HS-27A (cell line): ENCODE measurements around the gene RNU11.
"Not testable (repeated sequence)": the region's sequence is repeated elsewhere in the genome, so short reads cannot be mapped to it uniquely, and the experiment has no call there.

Experiments used
- DNase-seq: peaks from one replicate; pipeline ENCODE4 v3.0.0-alpha.2; 2012; ENCODE audit warnings: low read depth, missing footprints

The RNU11 gene

DNA sequence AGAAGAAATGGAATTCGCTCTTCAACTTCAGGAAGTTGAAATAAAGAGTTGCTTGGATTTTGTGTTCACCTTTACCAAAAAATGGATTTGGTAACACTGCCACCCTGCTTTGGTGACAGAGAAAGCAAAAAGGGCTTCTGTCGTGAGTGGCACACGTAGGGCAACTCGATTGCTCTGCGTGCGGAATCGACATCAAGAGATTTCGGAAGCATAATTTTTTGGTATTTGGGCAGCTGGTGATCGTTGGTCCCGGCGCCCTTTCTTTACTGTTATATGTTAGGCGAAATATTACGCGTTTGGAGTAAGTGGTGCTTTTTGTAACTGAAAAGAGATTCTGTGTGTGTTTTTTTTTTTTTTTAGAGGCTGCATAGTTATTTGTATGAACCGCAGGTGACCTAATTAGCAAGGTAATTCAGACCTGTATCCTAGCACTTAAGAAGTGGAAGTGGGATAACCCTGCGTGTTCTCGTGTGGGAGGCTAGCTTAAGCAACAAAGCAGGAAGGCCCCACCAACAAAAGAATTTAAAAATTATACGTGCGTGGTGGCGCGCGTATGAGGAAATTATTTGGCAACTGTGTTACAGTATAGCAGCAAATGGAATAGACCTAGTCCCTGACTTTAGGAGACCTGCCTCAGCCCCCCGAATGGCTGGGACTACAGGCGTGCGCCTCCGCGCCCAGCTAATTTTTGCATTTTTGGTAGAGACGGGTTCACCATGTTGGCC, at the start of gene RNU11:
Gene RNU11 (plus strand): TSS at position 127 of the 725 bp plus-strand sequence.
- DNase-seq = peak; percentile 99

DNA sequence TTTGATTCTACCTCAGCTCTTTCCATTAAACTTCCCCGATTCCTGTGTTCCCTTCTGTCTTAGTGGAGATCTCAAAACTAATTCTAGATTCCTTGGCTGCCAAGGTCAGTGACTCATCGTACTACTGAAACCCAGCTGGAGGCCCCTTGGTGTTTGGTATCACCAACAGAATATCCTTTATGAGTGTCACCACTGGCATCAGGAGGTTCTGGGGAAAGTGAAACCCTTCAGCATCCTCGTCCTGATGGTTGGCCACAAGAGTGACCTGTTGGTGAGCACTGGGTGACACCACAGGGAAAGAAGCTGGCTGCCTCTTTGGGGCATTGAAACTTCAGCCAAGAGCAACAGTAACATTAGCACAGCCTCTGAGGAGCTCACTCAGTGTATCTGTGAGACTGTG, 46.7 kb upstream of the RNU11 start:
- DNase-seq = peak; percentile 94

GRCh38 chr1:28602536-28603439, 45.6 kb upstream of the RNU11 start:
- DNase-seq = no peak

GRCh38 chr1:28604411-28604810, 44.0 kb upstream of the RNU11 start:
- DNase-seq = no peak

- DNase-seq = no peak
Observed at GRCh38 chr1:28604962-28605361, 43.4 kb upstream of the RNU11 start.

DNA sequence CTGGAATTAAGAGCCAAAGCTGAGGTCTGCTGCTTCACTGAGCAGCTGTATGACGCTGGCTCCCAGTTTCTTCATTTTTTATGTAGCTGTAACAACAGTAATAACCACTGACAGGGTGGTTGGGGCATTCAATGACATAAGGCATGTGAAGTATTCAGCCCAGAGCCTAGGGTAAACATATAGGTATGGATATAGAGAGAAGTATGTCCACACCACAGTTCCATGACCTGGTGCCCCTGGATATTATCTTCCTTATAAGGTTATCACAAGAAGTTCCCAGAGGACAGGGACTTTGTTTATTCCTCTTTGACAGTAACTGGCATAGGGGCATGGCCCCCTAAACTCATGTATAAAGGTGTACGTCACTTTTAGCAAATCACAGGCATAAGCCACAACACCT, 41.6 kb upstream of the RNU11 start:
- no peak for DNase-seq

DNA sequence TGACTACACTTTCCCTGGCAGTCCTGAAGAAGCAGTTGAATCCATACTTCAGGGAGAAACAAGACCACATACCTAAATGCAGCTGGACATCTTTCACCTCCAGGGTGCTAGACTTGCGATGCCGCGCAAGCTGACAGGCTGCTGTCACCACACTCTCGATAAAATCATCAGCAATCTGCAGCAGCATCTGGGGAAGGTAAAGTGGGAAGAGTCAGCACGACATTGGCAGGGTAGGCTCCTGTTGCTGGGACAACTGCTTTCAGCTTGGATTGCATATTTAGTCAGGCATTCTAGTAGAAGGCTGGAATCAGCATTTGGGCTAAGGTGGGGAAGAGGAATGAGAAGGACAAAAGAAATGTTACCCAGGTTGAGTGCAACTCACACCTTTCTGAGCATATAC, 35.2 kb upstream of the RNU11 start:
- no peak for DNase-seq

GRCh38 chr1:28631713-28632112, 16.7 kb upstream of the RNU11 start:
- no peak for DNase-seq

DNA sequence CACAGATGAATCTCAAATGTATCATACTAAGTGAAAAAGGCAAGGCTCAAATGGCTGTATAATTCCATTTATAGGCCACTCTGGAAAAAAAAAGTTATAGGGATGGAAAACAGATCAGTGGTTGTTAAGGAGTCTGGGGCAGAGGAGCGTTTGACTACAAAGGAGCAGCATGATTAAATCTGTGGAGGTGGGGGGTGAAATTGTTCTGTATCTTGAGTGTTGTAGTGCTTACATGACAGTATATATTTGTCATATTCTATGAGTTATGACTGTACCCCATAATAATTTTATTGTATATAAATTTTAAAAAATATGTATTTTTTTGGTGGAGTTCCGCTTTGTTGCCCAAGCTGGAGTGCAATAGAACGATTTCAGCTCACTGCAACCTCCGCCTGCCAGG, 15.8 kb upstream of the RNU11 start:
- DNase-seq = no peak

- no peak for DNase-seq
Observed at GRCh38 chr1:28640766-28641165, 7.6 kb upstream of the RNU11 start.

DNA sequence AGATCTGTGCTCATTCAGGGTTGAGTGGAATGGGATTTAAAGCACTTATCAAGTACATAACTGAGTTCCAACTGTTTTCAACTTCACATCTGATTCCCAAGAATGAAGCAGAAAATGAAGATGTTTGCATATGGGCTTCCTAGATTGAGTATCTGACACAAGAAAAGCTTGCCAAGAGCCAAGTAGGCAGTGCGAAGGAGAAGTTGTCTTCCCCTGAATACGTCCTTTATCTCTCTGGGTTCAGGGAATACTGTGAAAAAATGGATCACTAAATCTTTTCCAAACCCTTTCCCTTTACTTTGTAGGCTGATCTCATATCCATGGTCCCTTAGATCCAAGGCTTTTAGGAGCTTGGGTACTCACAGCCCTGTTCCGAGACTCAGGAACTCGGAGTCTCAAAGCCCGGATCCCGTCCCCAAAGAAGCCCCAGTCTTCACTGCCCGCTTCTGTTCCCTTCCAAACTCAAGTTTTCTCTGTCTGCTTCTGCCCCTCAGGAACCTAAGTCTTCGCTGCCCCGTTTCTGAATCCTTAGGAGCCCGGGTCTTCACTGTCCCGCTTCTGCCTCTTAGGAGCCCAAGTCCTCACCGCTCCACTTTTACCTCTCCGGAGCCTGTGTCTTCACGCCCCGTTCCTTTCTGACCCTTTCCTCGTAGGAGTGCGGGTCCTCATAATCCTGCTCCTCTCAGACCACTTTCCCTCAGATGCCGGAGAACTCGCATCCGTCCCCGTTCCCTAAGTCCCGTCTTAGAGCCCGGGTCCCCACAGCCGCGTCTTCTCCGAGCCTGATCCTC, 6.1 kb upstream of the RNU11 start:
- no peak for DNase-seq

- DNase-seq = peak; percentile 93
Observed at GRCh38 chr1:28642847-28643635, 5.4 kb upstream of the RNU11 start, which contains the start of gene TAF12. TSS of gene TAF12 (minus strand) at chr1:28643067. CDS start at chr1:28622081, 20,986 bp downstream.

GRCh38 chr1:28644494-28644893, 3.9 kb upstream of the RNU11 start:
- DNase-seq = no peak

DNA sequence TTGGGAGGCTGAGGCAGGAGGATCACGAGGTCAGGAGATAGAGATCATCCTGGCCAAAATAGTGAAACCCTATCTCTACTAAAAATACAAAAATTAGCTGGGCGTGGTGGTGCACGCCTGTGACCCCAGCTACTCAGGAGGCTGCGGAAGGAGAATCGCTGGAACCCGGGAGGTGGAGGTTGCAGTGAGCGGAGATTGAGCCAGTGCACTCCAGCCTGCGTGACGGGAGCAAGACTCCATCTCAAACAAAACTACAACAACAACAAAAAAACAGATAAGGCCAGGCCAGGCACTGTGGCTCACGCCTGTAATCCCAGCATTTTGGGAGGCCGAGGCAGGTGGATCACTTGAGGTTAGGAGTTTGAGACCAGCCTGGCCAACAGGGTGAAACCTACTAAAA, 3.0 kb upstream of the RNU11 start:
- DNase-seq = not testable (repeated sequence)

- DNase-seq = no peak
Observed at GRCh38 chr1:28646040-28646439, 2.4 kb upstream of the RNU11 start.

- no peak for DNase-seq
Observed at GRCh38 chr1:28648008-28648473, 359 bp upstream of the RNU11 start.

DNA sequence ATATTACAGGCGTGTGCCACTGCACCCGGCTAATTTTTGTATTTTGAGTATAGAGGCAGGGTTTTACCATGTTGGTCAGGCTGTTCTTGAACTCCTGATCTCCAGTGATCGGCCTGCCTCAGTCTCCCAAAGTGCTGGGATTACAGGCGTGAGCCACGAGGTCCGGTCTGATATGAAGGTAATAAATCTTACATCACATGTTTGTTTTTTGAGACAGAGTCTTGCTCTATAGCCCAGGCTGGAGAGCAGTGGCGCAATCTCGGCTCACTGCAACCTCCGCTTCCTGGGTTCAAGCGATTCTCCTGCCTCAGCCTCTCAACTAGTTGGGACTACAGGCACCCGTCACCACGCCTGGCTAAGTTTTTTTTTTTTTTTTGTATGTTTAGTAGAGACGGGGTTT, 4.7 kb downstream of the RNU11 start:
- not testable (repeated sequence) for DNase-seq

GRCh38 chr1:28653870-28654269, 5.5 kb downstream of the RNU11 start:
- not testable (repeated sequence) for DNase-seq

GRCh38 chr1:28655448-28656311, 7.3 kb downstream of the RNU11 start:
- DNase-seq = not testable (repeated sequence)

GRCh38 chr1:28656335-28656734, 7.9 kb downstream of the RNU11 start:
- DNase-seq = no peak
